RWPE1 (cell line): Measurements from ENCODE around the gene ITGAL.

ENCODE experiments used
- CTCF ChIA-PET: fragments of 350-600 bp; sonication (Branson Sonifier 250); formaldehyde crosslinking; extraction: SDS; loops from one replicate; lab custom pipeline; 2021; lab: Yijun Ruan, JAX
- POLR2A ChIA-PET: fragments of 400-600 bp; formaldehyde crosslinking; extraction: SDS; loops from one replicate; lab custom pipeline; 2020; ENCODE audit warnings: antibody characterized with exemption; ENCODE audit not compliant: low non-redundant PET; lab: Yijun Ruan, JAX
- DNase-seq: peaks from one replicate; pipeline ENCODE4 v3.0.0; 2012; ENCODE audit warnings: low spot score
- H3K27ac ChIP-seq: fragments of 450-650 bp; 2 replicates; pipeline ENCODE4 v1.5.1; 2017
- CTCF ChIP-seq: fragments of 450-650 bp; conservative IDR thresholded peaks from 2 replicates; pipeline ENCODE4 v1.5.1; 2017; ENCODE audit warnings: low read depth, mild to moderate bottlenecking

ITGAL gene

GRCh38 chr16:30524575-30525568, 52.3 kb downstream of the ITGAL start:
- H3K27ac ChIP-seq, result peak overlapping the region; percentile 97
- no peak for DNase-seq
- ChIA-PET CTCF (interaction anchor here (0.6 to 0.8 kb wide), 4 partner anchors 12 to 115 kb away, joined by 4 read pairs; no protein-coding TSS in a partner anchor), POLR2A (interaction anchor here (0.6 to 1.1 kb wide), 4 partner anchors 11 to 95 kb away, joined by 3 to 4 read pairs (median 4); partner anchors contain the start of gene DCTPP1)
- TF ChIP-seq CTCF, result no peak

DNA sequence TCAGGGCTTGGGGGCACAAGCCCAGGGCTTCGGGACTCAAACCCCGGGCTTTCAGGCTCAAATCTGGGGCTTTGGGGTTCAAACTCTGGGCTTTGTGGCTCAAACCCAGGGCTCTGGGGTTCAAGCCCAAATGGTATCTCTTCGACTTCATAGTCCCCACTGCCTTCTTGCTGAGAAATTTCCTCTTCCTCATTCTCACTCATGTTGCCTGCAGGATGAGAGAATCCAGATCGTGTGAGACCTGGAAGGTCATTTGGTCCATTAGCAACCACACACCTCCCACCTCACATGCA, 53.2 kb downstream of the ITGAL start:
- ChIA-PET CTCF (interaction anchor here (0.6 to 0.7 kb wide), 2 partner anchors 10 to 59 kb away, joined by 3 to 4 read pairs; no protein-coding TSS in a partner anchor), POLR2A (interaction anchor here (0.6 to 1.1 kb wide), 2 partner anchors 59 to 96 kb away, joined by 3 to 4 read pairs; partner anchors contain the start of gene DCTPP1)
- H3K27ac ChIP-seq, result peak overlapping the region; percentile 97
- no peak for TF ChIP-seq CTCF
- DNase-seq, result no peak

DNA sequence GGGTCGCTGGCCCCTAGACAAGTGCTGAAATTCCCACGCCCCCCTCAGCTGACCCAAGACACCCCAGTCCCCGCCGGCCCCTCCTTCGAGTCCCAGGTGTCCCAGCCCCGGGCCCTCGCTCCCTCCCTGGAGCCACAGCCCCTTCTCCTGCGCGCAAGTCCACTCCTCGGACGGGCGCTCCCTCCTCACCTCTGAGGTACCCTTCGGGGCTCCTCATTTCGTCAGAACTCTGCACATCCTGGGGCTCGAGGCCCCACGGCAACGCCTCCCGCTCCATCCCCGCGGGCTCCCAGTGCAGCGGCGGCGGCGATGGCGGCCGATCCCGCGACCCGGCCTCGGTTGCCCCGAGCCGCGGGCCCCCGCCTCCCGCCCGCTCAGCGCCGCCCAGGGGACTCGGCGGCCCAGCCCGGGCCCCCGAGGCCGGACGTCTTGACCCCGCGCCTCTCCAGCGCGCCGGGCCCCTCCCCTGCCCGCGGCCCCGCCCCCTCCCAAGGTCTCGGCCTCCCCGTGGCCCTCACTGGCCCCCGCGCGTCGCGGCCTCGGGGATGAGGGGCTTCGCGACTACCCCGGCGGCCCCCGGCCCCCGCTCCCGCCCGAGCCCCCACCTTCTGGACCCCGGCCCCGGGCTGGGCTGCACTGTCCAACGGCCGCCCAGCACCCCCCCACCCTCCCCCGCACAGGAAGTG, 53.7 kb downstream of the ITGAL start, which contains the start of gene ZNF768:
Gene ZNF768 (minus strand): TSS at position 430 of the 686 bp plus-strand sequence. CDS start 153 bp downstream, at position 277.
- peak within 1 kb of the TSS; percentile 97 for H3K27ac ChIP-seq
- DNase-seq, result no peak
- POLR2A ChIA-PET, result interaction anchor here (0.5 to 1.2 kb wide), 5 partner anchors 9 to 97 kb away, joined by 3 to 9 read pairs (median 4); partner anchors contain the start of gene DCTPP1
- CTCF ChIA-PET, result interaction anchor here (0.6 to 0.7 kb wide), 3 partner anchors 9 to 132 kb away, joined by 3 to 4 read pairs (median 4); partner anchors contain the start of gene FBRS
- TF ChIP-seq CTCF, result no peak

DNA sequence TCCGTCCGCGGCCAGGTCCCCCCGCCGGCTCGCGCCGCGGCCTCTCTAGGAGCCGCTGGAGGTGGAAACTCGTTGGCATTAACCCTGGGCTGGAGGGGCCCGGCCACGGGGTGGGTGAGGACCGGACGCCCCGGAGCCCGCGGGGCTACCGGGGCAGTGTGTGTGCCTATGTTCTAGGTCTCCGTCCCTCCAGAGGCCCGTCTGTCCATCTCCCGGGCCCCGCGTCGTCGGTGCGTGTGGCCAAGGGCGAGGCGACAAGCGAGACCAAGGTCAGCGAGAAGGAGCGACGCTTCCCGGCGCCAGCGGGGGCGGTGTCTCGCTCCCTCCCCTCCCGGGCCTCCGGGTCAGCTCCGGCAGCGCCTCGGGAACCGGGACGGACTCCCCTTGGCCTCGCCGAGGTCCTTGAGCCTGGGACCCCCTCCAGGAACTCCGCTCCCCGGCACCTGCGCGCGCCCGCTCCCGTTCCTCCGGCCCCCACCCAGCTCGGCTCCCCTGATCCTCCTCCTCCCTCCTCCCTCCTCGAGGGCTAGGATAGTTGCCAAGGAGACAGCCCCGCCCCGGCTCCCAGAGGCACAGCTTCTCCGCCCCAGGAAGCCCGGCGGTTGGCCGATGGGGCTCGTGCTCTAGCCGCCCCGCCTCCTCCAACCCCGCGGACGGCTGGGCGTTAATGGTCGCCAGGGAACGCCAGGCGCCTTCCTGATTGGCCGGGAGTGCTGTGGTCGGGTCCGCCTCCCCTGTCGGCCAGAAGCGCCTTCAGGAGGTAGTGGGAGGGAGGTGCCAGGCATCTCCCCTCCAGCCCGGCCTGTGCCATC, 54.5 kb downstream of the ITGAL start:
- H3K27ac ChIP-seq, result peak overlapping the region; percentile 97
- ChIA-PET POLR2A (interaction anchor here (0.5 to 1.2 kb wide), 5 partner anchors 9 to 118 kb away, joined by 3 to 9 read pairs (median 4); partner anchors contain the start of gene DCTPP1), CTCF (interaction anchor here (0.6 to 1.4 kb wide), 3 partner anchors 9 to 131 kb away, joined by 3 to 8 read pairs (median 4); partner anchors contain the start of gene FBRS)

More for the DNA sequence above, 54.5 kb downstream of the ITGAL start:
- TF ChIP-seq CTCF, result no peak
- peak; percentile 98 for DNase-seq
